Activated naive CD4-positive, alpha-beta T cell treated with anti-CD3 and anti-CD28 coated beads, Interleukin-2, amount 10 ng/mL, durations not matched to agents 7 days and 5 days (primary cell): ENCODE results near the gene DEAF1.

Experiments
- CTCF ChIA-PET: fragments of 350-600 bp; sonication (Branson Sonifier 250); formaldehyde crosslinking; loops from one replicate; lab custom pipeline; 2021; ENCODE audit warnings: antibody characterized with exemption; lab: Charles Lee
- DNase-seq: peaks from one replicate; pipeline ENCODE4 v3.0.0-alpha.2; 2020
- H3K27ac Mint-ChIP-seq: one replicate; pipeline ENCODE4 v1.8.0; 2021; ENCODE audit warnings: mild to moderate bottlenecking, moderate library complexity, mixed read lengths
- H3K27me3 Mint-ChIP-seq: one replicate; pipeline ENCODE4 v1.8.0; 2021; ENCODE audit warnings: mild to moderate bottlenecking, mixed read lengths
- H3K36me3 Mint-ChIP-seq: one replicate; pipeline ENCODE4 v1.8.0; 2021; ENCODE audit warnings: mixed read lengths
- H3K4me1 Mint-ChIP-seq: one replicate; pipeline ENCODE4 v1.8.0; 2021; ENCODE audit warnings: mixed read lengths
- H3K4me3 Mint-ChIP-seq: one replicate; pipeline ENCODE4 v1.8.0; 2021; ENCODE audit warnings: mild to moderate bottlenecking, moderate library complexity, mixed read lengths
- H3K9me3 Mint-ChIP-seq: one replicate; pipeline ENCODE4 v1.8.0; 2021; ENCODE audit warnings: mixed read lengths

DEAF1 gene

DNA sequence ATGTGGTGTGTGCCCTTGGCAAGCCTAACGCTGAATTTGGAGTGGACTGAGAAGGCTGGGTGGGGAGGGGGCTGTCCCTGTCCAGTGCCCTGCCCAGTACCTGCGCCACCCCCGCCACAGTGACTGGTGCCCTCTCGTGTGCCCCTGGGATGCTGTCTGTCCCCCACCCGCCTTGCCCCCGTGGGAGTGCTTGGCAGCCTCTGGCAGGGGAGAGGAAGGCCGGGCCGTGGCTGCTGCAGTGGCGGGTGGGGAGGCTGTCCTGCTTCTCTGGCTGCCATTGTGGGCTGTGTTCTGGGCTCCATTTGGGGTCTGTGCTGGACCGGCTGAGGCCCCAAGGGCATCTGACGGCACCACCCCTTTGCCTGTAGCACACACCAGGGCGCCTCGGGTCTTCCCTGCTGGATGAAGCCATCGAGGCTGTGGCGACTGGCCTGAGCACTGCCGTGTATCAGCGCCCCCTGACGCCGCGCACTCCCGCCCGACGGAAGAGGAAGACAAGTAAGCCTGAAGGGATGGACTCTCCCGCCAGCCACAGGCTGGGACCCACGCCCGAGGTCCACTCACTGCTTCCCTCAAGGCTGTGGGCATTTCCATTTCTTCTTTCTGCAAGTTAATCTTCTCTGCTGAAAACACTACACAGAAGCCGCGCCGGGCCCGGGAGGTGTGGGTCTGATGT is 96.9 kb downstream of the DEAF1 start:
- Mint-ChIP-seq H3K27ac (no peak overlapping the region), H3K4me3 (no peak overlapping the region), H3K36me3 (peaks cover 41% of the 10 kb centered on the region), H3K9me3 (no peaks in the 10 kb centered on the region), H3K4me1 (peaks cover 10% of the 10 kb centered on the region), H3K27me3 (no peaks in the 10 kb centered on the region)
- DNase-seq, result no peak
- CTCF ChIA-PET, result no interaction called here

DNA sequence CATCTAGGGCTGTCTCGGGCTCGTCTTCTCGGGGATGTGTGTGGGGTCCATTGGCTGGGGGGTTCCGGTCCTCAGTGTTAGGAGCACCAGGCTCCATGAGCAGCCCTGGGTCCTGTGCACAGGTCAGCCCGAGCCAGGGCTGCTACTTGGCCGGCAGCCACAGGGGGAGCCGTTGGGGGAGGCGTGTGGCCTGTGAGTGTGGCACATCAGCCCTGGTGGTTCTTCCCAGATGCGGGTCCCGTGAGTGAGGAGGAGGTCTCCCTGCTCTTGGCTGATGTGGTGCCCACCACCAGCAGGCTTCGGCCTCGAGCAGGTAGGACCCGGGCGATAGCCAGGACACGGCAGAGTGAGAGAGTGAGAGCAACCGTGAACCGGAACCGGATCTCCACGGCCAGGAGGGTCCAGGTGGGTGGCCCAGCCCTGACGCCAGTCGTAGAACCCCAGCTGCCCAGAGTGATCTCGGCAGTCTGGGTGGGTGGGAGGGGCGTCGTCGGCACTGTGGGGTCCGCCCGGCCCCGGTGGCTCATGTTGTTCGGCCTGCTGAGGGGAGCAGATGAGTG is 97.8 kb downstream of the DEAF1 start:
- H3K27me3 Mint-ChIP-seq, result no peaks in the 10 kb centered on the region
- no peak overlapping the region for H3K27ac Mint-ChIP-seq
- H3K9me3 Mint-ChIP-seq, result no peaks in the 10 kb centered on the region
- H3K36me3 Mint-ChIP-seq, result peaks cover 50% of the 10 kb centered on the region
- H3K4me1 Mint-ChIP-seq, result peaks cover 10% of the 10 kb centered on the region
- CTCF ChIA-PET, result no interaction called here
- no peak for DNase-seq
- H3K4me3 Mint-ChIP-seq, result no peak overlapping the region

DNA sequence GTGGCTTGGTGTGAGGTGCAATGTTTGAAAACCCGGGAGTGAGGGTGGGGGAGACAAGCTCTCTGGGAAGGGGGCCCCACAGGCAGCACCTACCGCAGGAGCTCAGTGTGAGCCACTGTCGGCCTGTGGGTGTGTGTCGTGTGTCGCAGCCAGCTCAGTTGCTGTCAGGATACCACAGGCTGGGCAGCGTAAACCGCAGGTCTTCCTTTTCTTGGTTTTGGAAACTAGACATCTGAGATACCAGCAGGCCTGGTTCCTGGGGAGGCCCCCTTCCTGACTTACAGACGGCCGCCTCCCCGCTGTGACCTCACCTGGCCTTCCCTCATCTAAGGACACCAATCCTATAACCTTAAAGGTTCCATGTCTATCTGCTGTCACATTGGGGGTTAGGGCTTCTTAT is 98.6 kb downstream of the DEAF1 start:
- Mint-ChIP-seq H3K27me3 (no peaks in the 10 kb centered on the region), H3K36me3 (peaks cover 48% of the 10 kb centered on the region)
- no peak for DNase-seq

DNA sequence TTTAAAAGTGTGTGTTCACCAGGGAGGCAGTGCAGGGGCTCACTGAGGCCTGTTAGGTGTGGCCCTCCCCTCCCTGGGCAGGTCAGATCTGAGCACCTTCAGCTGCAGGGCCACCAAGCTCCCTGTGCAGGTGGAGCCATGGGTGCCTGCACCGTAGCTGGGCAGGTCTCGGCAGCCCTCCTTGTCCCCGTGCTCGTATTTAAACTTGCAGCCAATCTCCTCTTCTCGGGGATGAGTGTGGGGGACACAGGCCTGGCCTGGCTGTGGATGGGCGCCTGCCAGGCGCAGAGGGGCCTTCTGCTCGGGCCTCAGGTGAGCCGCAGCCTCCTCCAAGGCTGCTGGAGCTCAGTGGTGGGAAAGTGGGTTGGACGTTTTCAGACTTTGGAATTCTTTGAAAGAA is 99.6 kb downstream of the DEAF1 start:
- H3K36me3 Mint-ChIP-seq, result peaks cover 54% of the 10 kb centered on the region
- CTCF ChIA-PET, result interaction anchor here (1.6 kb wide), 1 partner anchor 41 kb away, joined by 5 read pairs; no protein-coding TSS in a partner anchor

More for the DNA sequence above, 98.6 kb downstream of the DEAF1 start:
- peak overlapping the region; percentile 64 for H3K27ac Mint-ChIP-seq
- peaks cover 10% of the 10 kb centered on the region for H3K4me1 Mint-ChIP-seq
- H3K4me3 Mint-ChIP-seq, result no peak overlapping the region
- H3K9me3 Mint-ChIP-seq, result no peaks in the 10 kb centered on the region
- CTCF ChIA-PET, result interaction anchor here (1.6 kb wide), 1 partner anchor 42 kb away, joined by 5 read pairs; no protein-coding TSS in a partner anchor

More for the DNA sequence above, 99.6 kb downstream of the DEAF1 start:
- no peak for DNase-seq
- H3K9me3 Mint-ChIP-seq, result no peaks in the 10 kb centered on the region
- H3K4me1 Mint-ChIP-seq, result peaks cover 11% of the 10 kb centered on the region
- H3K27me3 Mint-ChIP-seq, result no peaks in the 10 kb centered on the region
- H3K27ac Mint-ChIP-seq, result no peak overlapping the region
- no peak overlapping the region for H3K4me3 Mint-ChIP-seq
